ENCODE data around the gene MAD1L1. TPM values are rescaled to one million over a fixed set of nuclear protein-coding genes. Genes with fewer than 3 reads are reported as not detected.

The MAD1L1 gene
- polyA plus RNA-seq, 4 donors = 23.4 to 29.0 (median 25.7) TPM

DNA sequence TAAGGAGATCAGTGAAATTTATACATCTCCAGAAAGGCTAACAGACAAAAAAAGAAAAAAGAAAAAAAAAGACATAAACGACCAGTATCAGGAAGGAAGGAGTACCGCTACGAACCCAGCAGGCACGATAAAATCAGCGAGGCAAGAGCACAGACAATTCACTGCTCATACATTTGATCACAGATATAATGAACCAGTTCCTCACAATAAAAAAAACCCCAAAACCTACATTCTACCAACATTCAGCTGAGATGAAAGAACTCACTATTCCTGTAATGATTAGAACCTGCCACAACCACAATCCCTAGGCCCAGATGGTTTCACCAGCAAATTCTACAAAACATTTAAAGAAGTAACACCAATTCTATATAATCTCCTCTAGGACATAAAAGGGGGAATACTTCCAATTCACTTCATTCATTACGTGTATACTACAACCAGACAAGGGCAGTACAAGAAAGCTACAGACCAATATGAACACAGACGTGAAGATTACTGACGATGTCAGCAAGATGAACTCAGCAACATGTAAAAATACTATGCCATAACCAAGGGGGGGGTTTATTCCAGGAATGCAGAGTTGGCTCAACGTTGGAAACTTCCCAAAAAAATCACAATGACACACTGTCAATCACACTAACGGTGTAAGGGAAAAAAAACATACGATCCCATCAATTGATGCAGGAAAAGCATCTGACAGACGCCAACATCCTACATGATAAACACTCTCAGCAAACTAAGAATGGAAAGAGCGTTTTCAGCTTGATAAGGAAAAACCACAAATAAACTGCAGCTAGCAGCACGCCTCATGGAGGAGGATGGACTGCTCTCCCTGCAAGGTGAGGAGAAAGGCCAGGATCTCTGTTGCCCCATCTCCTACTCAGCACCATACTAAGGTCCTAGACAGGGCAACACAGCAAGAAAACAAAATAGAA is 306.5 kb downstream of the MAD1L1 start:
- DNase-seq (ENCODE audit: low read depth in 4 of 4, low spot score in 2 of 4) = no peak

- DNase-seq (ENCODE audit: low read depth in 4 of 4, low spot score in 2 of 4) = no peak
Measured at GRCh38 chr7:1925349-1925748, 307.4 kb downstream of the MAD1L1 start.

GRCh38 chr7:1924258-1924817 is 308.4 kb downstream of the MAD1L1 start:
- no peak for DNase-seq (ENCODE audit: low read depth in 4 of 4, low spot score in 2 of 4)

DNA sequence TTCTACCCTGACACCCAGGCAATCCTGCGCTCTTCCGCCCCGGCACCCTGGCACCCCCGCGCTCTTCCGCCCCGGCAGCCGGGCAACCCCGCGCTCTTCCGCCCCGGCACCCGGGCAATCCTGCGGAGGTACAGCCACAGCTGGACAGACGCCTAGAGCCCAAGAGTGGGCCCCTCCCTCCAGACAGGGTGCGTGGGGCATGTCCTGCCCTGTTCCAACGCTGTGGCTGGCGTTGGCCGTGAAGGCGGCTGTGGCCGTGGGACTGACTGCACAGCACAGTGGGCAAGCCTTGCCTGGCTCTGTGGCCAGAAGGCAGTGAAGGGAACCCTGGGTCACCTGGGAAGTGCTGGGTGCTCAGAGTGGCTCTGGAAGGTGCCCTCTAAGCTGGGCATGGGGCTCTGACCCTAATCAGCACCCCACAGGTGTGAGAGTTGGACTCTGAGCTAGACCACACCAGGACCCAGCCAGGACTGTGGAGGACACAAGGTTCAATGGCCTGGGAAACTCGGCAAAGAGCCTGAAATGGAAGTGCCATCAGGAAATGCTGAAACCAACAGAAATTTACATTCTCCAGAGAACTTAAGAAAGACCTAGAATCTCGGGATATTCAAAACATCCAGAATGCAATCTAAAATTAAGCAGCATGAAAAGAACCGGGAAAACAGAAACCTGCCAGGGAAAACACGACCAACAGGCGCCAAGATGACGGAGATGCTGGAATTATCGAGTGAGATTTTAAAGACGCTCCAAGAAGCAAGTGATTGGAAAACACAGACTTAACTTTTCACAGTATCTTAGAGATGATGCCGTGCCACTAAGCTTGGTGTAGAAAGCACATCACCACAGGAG is 309.1 kb downstream of the MAD1L1 start:
- DNase-seq (ENCODE audit: low read depth in 4 of 4, low spot score in 2 of 4) = no peak

DNA sequence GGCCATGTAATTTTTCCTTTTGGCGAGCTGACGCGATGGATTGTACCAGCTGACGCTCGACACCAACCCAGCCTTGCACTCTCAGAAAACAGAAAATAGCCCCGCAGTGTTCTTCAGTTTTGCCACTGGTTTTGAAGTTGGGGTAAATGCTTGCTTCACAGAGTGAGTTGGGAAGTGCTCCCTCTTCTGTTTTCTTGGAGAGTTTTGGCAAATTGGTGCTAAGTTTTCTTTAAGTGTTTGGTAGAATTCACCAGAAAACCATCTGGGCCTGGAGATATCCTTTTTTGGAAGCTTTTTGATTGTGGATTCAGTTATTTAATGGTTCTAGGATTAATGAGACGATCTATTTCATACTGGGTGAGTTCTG is 309.9 kb downstream of the MAD1L1 start:
- DNase-seq (ENCODE audit: low read depth in 4 of 4, low spot score in 2 of 4) = no peak

GRCh38 chr7:1922071-1922869 is 310.5 kb downstream of the MAD1L1 start:
- DNase-seq (ENCODE audit: low read depth in 4 of 4, low spot score in 2 of 4) = no peak

DNA sequence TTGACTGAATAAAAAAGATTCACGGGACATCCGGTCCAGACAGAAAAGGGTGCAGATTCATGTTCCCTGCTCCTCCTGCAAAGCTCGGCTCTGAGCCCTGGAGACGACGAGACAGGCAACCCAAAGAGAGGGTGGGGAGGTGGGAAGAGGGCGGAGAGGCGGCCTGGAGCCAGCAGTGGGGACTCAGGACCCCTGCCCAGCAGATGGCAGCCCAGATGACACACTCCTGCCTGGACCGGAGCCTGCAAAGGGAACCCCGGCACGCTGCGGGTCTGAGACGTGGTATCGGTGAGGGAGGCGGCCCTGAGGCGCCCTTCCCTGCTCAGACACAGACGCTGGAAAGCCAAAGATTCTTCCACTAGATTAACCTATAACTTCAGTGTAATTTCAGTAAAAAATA is 311.9 kb downstream of the MAD1L1 start:
- no peak for DNase-seq (ENCODE audit: low read depth in 4 of 4, low spot score in 2 of 4)

GRCh38 chr7:1920266-1920681 is 312.5 kb downstream of the MAD1L1 start:
- no peak for DNase-seq (ENCODE audit: low read depth in 4 of 4, low spot score in 2 of 4)

GRCh38 chr7:1919539-1920265 is 313.0 kb downstream of the MAD1L1 start:
- DNase-seq (ENCODE audit: low read depth in 4 of 4, low spot score in 2 of 4) = no peak

- DNase-seq (ENCODE audit: low read depth in 4 of 4, low spot score in 2 of 4) = no peak
Measured at GRCh38 chr7:1918881-1919525, 313.7 kb downstream of the MAD1L1 start.

DNA sequence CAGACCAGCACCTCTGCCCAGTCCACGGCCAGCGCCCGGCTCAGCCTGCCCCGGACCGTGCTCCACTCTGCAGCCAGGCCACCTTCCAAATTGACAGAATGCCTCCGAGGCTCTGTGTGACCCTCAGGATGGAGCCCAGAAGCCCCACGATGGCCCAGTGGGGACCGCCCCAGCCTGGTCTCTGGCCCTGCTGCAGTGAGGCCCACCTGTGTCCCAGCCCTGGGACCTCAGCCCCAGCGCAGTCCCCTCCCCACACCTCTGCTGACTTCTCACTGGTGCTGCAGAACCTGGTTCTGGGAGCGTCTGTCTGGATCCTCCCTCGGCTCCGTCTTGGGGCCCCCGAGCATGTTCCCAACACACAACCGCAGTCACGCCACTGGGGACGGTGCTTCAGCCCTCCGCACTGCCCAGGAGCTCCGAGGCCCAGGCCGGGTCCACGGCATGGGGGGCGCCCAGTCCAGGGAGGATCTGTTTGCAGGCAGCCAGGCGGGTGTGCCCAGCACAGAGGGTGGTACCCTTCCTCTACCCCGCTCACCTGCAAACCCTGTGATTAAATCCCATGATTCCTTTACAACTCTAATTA is 314.6 kb downstream of the MAD1L1 start:
- DNase-seq (ENCODE audit: low read depth in 4 of 4, low spot score in 2 of 4) = no peak

- no peak for DNase-seq (ENCODE audit: low read depth in 4 of 4, low spot score in 2 of 4)
Measured at GRCh38 chr7:1917221-1918062, 315.3 kb downstream of the MAD1L1 start.

- no peak for DNase-seq (ENCODE audit: low read depth in 4 of 4, low spot score in 2 of 4)
Measured at GRCh38 chr7:1916601-1916970, 316.2 kb downstream of the MAD1L1 start.

DNA sequence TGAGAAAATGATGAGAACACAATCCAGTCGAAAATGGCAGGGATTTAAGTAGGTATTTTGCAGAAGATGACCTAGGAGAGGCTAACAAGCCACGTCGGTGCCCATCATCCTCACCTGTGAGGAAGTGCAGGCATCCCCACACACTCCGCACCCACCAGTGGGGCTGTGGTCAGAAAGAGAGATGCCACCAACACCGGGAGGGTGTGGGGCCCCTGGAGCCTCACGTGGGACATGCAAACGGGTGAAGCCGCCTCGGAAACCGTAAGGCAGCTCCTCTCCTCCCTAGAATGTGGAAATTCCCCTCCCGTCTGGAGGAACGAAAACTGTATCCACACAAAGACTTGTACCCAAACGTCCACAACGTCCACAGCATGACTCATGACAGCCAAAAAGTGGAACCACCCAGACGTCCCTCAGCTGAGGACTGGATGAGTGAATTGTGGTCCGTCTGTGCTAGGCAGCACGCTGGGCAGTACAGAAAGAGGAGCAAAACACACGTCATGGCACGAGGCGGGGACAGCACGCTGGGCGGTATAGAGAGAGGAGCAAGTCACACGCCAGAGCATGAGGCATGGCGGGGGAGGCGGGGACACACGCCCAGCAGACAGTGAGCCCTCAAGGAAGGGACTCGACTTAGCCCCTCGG is 316.7 kb downstream of the MAD1L1 start:
- no peak for DNase-seq (ENCODE audit: low read depth in 4 of 4, low spot score in 2 of 4)

DNA sequence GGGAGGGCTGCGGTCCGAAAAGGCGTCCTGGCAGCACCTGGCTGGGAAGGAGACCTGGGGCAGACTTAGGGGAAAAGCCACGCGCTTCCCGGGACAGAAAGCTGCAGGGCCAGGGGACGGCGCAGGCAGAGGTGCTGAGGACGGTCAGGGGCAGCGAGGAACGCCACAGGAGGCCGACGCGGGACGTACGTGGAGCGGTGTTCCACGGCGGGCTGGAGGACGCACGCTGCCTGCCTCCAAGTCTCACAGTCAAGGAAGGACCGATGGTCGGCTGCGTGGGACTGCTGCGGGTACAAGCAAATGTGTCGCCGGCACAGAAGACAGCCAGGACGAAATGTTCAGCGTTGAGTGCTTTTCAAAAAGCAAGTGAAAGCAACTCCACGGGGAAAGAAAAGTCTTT is 317.4 kb downstream of the MAD1L1 start:
- no peak for DNase-seq (ENCODE audit: low read depth in 4 of 4, low spot score in 2 of 4)

- DNase-seq (ENCODE audit: low read depth in 4 of 4, low spot score in 2 of 4) = no peak
Measured at GRCh38 chr7:1914743-1915142, 318.0 kb downstream of the MAD1L1 start.

- no peak for DNase-seq (ENCODE audit: low read depth in 4 of 4, low spot score in 2 of 4)
Measured at GRCh38 chr7:1914321-1914720, 318.4 kb downstream of the MAD1L1 start.

Measured in left renal cortex interstitium (tissue), 4 donors.